ENCODE measurements around the gene C3AR1.

- TF ChIP-seq RAD21 (conservative IDR thresholded peaks at IDR 0.05 in 1 of 2, IDR thresholded peaks at IDR 0.05 in 1 of 2) (no peak), CTCF (IDR thresholded peaks at IDR 0.05) (no peak), ZFP36 (IDR thresholded peaks at IDR 0.05; ENCODE audit: borderline replicate concordance, partially characterized antibody) (no peak), RFX5 (IDR thresholded peaks at IDR 0.05) (no peak), KDM5A (IDR thresholded peaks at IDR 0.05) (no peak), EP300 (IDR thresholded peaks at IDR 0.05) (no peak), REST (IDR thresholded peaks at IDR 0.05) (no peak), MAZ (IDR thresholded peaks at IDR 0.05; ENCODE audit: borderline replicate concordance, low read depth, low read length) (no peak), POLR2A (IDR thresholded peaks at IDR 0.05; ENCODE audit: low read length) (no peak), PBX3 (IDR thresholded peaks at IDR 0.05) (no peak), ELK1 (IDR thresholded peaks at IDR 0.05; ENCODE audit: low read depth, low read length) (no peak), SREBF2 (IDR thresholded peaks at IDR 0.05) (no peak), CEBPB (IDR thresholded peaks at IDR 0.05) (no peak)
Observed at GRCh38 chr12:8065991-8066594, at the start of gene C3AR1.
